ENCODE data around the gene AP1G1. TPM values are rescaled to one million over a fixed set of nuclear protein-coding genes. Genes with fewer than 3 reads are reported as not detected.
"Not testable (repeated sequence)": the region's sequence is repeated elsewhere in the genome, so short reads cannot be mapped to it uniquely, and the experiment has no call there.

The AP1G1 gene
- total RNA-seq, 1 experiment from 2014 or later = 63.8 TPM

GRCh38 chr16:71830359-71830758, 21.7 kb upstream of the AP1G1 start:
- no peaks in the 10 kb centered on the region for H3K36me3 ChIP-seq (ENCODE audit: control insufficient read depth, insufficient read depth, low read length)
- no peak overlapping the region for H3K4me3 ChIP-seq (ENCODE audit: low read depth in 2 of 2, low read length in 2 of 2)
- intact Hi-C loops (cut with micrococcal nuclease; ENCODE audit: unreplicated experiment) (no loop called here), in situ Hi-C loops (cut with HindIII; ENCODE audit: low pct_unique_long_range_greater_than_20kb, low sequenced_read_pairs) (no loop called here)
- no peak overlapping the region for H3K27ac ChIP-seq (ENCODE audit: low read length)
- H3K27me3 ChIP-seq (ENCODE audit: control insufficient read depth, insufficient read depth, low read length) = no peaks in the 10 kb centered on the region
- no peak for DNase-seq (ENCODE audit: low read depth, low spot score)
- POLR2A ChIA-PET = interaction anchor here (0.7 kb wide), 1 partner anchor 1376 kb away, joined by 5 read pairs; the partner anchor contains the start of gene FCSK
- TF ChIP-seq, protein P1, sequence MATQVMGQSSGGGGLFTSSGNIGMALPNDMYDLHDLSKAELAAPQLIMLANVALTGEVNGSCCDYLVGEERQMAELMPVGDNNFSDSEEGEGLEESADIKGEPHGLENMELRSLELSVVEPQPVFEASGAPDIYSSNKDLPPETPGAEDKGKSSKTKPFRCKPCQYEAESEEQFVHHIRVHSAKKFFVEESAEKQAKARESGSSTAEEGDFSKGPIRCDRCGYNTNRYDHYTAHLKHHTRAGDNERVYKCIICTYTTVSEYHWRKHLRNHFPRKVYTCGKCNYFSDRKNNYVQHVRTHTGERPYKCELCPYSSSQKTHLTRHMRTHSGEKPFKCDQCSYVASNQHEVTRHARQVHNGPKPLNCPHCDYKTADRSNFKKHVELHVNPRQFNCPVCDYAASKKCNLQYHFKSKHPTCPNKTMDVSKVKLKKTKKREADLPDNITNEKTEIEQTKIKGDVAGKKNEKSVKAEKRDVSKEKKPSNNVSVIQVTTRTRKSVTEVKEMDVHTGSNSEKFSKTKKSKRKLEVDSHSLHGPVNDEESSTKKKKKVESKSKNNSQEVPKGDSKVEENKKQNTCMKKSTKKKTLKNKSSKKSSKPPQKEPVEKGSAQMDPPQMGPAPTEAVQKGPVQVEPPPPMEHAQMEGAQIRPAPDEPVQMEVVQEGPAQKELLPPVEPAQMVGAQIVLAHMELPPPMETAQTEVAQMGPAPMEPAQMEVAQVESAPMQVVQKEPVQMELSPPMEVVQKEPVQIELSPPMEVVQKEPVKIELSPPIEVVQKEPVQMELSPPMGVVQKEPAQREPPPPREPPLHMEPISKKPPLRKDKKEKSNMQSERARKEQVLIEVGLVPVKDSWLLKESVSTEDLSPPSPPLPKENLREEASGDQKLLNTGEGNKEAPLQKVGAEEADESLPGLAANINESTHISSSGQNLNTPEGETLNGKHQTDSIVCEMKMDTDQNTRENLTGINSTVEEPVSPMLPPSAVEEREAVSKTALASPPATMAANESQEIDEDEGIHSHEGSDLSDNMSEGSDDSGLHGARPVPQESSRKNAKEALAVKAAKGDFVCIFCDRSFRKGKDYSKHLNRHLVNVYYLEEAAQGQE (IDR thresholded peaks at IDR 0.05; ENCODE audit: insufficient read depth in 1 of 2, low read depth in 2 of 2, low read length in 1 of 2) = no peak
- TF ChIP-seq CTCF (IDR thresholded peaks at IDR 0.05) = no peak
- no peak for TF ChIP-seq POLR2AphosphoS5 (IDR thresholded peaks at IDR 0.05; ENCODE audit: low read depth, low read length)
- no peak for TF ChIP-seq SIN3A (IDR thresholded peaks at IDR 0.05; ENCODE audit: borderline replicate concordance, insufficient read depth, low read depth, low read length)
- TF ChIP-seq TCF7L2 (IDR thresholded peaks at IDR 0.05; ENCODE audit: low read depth, low read length) = no peak
- no peak for ATAC-seq
- CTCF ChIA-PET = no interaction called here
- H3K9me3 ChIP-seq (ENCODE audit: control insufficient read depth, insufficient read depth, low read depth, low read length) = no peaks in the 10 kb centered on the region
- BruUV-seq (replicated peaks) = no TSS peak
- no peaks in the 10 kb centered on the region for H3K4me1 ChIP-seq (ENCODE audit: control insufficient read depth, insufficient read depth, low read length)

GRCh38 chr16:71826533-71827017, 17.9 kb upstream of the AP1G1 start:
- BruUV-seq (replicated peaks) = no TSS peak
- ATAC-seq (no peak), DNase-seq (ENCODE audit: low read depth, low spot score) (no peak)
- TF ChIP-seq CTCF (IDR thresholded peaks at IDR 0.05) (no peak), TCF7L2 (IDR thresholded peaks at IDR 0.05; ENCODE audit: low read depth, low read length) (no peak), SIN3A (IDR thresholded peaks at IDR 0.05; ENCODE audit: borderline replicate concordance, insufficient read depth, low read depth, low read length) (no peak), POLR2AphosphoS5 (IDR thresholded peaks at IDR 0.05; ENCODE audit: low read depth, low read length) (no peak)
- TF ChIP-seq, protein P1 (IDR thresholded peaks at IDR 0.05; ENCODE audit: insufficient read depth in 1 of 2, low read depth in 2 of 2, low read length in 1 of 2) = no peak
- Histone ChIP-seq H3K27me3 (ENCODE audit: control insufficient read depth, insufficient read depth, low read length) (no peaks in the 10 kb centered on the region), H3K4me3 (ENCODE audit: low read depth in 2 of 2, low read length in 2 of 2) (no peak overlapping the region), H3K36me3 (ENCODE audit: control insufficient read depth, insufficient read depth, low read length) (no peaks in the 10 kb centered on the region), H3K9me3 (ENCODE audit: control insufficient read depth, insufficient read depth, low read depth, low read length) (no peaks in the 10 kb centered on the region), H3K4me1 (ENCODE audit: control insufficient read depth, insufficient read depth, low read length) (no peaks in the 10 kb centered on the region), H3K27ac (ENCODE audit: low read length) (no peak overlapping the region)
- ChIA-PET CTCF (no interaction called here), POLR2A (no interaction called here)
- in situ Hi-C loops (cut with HindIII; ENCODE audit: low pct_unique_long_range_greater_than_20kb, low sequenced_read_pairs) (no loop called here), intact Hi-C loops (cut with micrococcal nuclease; ENCODE audit: unreplicated experiment) (no loop called here)

DNA sequence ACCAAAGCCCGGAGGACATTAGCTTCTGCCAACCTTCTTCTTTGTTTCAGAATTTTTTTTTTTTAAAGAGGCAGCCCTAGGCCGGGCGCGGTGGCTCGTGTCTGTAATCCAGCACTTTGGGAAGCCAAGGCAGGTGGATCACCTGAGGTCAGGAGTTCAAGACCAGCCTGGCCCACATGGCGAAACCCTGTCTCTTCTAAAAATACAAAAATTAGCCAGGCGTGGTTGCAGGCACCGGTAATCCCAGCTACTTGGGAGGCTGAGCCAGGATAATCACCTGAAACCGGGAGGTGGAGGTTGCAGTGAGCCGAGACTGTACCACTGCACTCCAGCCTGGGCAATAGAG, 8.5 kb upstream of the AP1G1 start:
- POLR2A ChIA-PET; H3K36me3 ChIP-seq (ENCODE audit: control insufficient read depth, insufficient read depth, low read length); H3K9me3 ChIP-seq (ENCODE audit: control insufficient read depth, insufficient read depth, low read depth, low read length); H3K27me3 ChIP-seq (ENCODE audit: control insufficient read depth, insufficient read depth, low read length); intact Hi-C loops (cut with micrococcal nuclease; ENCODE audit: unreplicated experiment); H3K4me1 ChIP-seq (ENCODE audit: control insufficient read depth, insufficient read depth, low read length); BruUV-seq (replicated peaks); in situ Hi-C loops (cut with HindIII; ENCODE audit: low pct_unique_long_range_greater_than_20kb, low sequenced_read_pairs); H3K27ac ChIP-seq (ENCODE audit: low read length); ATAC-seq; H3K4me3 ChIP-seq (ENCODE audit: low read depth in 2 of 2, low read length in 2 of 2); DNase-seq (ENCODE audit: low read depth, low spot score); CTCF ChIA-PET: not testable (repeated sequence)
